GM12873 (cell line): ENCODE data around the gene DUOX2.

ENCODE experiments used
- TF ChIP-seq, protein P1 (sequence below): IDR thresholded peaks from 2 replicates; pipeline ENCODE4 v1.5.1; 2012; ENCODE audit warnings: low read depth, mild to moderate bottlenecking, moderate library complexity, low read length, control low read depth; ENCODE audit not compliant: insufficient read depth; ENCODE audit errors: missing control alignments

DUOX2 gene

DNA sequence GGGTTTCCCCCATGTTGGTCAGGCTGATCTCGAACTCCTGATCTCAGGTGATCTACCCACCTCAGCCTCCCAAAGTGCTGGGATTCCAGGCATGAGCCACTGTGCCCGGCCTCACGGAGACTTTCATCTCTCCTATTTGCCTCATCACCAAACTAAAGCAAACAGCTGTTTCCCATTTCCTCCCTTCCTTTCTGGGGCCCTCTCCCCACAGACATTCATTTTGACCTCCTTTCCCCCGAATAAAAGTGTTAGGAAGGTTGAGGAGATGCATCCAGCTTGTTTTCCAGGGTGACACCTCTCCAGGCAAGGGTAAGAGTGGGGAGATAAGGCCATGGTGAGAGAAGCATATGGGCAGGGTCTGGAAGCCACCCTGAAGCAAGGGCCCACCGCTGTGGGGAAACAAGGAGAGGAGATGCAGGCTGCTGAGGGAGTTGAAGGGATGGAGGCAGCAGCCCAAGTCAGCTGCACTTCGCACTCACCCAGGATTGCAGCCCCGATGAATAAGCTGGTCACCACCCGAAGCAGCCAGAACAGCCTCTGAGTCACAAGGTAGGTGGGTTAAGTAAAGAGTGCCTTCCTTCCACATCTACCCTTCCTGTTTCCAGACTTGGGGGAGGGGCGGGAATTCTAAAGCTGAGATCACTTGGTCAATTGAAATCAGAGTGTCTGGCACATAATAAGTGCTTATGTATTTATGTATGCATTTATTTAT is 7.9 kb upstream of the DUOX2 start:
- TF ChIP-seq, protein P1, sequence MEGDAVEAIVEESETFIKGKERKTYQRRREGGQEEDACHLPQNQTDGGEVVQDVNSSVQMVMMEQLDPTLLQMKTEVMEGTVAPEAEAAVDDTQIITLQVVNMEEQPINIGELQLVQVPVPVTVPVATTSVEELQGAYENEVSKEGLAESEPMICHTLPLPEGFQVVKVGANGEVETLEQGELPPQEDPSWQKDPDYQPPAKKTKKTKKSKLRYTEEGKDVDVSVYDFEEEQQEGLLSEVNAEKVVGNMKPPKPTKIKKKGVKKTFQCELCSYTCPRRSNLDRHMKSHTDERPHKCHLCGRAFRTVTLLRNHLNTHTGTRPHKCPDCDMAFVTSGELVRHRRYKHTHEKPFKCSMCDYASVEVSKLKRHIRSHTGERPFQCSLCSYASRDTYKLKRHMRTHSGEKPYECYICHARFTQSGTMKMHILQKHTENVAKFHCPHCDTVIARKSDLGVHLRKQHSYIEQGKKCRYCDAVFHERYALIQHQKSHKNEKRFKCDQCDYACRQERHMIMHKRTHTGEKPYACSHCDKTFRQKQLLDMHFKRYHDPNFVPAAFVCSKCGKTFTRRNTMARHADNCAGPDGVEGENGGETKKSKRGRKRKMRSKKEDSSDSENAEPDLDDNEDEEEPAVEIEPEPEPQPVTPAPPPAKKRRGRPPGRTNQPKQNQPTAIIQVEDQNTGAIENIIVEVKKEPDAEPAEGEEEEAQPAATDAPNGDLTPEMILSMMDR = no peak

DNA sequence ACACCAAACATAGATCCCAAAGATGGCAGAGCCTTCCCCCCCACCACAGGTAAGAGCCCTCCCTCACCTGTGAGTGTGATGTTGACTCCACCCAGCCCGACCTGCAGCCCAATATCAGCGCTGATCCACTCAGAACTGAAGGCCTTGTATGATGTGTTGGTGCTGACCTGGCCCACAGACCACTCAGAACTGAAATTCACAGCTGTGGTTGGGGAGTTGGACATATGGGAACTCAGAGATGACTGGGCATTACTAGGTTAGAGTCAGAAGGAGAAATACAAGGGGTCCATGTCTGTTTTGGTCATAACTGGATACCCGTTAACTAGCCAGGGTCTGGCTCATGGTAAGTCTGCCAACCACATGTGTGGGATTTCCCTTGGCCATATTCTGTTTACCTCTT is 7.0 kb upstream of the DUOX2 start:
- TF ChIP-seq, protein P1 = no peak

- TF ChIP-seq, protein P1 = no peak
These were observed 6.4 kb upstream of the DUOX2 start for GRCh38 chr15:45120081-45120972.

DNA sequence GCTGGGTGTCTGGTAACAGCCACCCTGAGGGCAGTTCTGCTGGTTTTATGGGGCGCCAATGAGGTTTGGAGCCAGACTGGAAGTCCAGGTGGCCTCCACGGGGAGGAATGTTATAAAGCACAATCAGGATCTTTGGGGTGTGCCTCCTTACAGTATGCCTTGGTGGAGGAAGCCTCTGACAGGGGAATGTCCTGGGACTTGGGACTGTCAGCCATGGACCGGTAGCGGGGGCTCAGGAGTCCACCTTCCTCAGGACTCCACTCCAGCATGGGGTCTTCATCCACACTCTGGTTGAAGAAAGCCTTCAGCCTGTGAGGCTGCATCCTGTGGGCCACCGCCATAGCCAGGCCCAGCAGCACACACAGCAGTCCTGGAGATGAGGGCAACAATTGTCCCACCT is 5.0 kb upstream of the DUOX2 start:
- TF ChIP-seq, protein P1 = no peak

GRCh38 chr15:45118131-45118588 is 4.2 kb upstream of the DUOX2 start:
- TF ChIP-seq, protein P1 = peak; percentile 100

DNA sequence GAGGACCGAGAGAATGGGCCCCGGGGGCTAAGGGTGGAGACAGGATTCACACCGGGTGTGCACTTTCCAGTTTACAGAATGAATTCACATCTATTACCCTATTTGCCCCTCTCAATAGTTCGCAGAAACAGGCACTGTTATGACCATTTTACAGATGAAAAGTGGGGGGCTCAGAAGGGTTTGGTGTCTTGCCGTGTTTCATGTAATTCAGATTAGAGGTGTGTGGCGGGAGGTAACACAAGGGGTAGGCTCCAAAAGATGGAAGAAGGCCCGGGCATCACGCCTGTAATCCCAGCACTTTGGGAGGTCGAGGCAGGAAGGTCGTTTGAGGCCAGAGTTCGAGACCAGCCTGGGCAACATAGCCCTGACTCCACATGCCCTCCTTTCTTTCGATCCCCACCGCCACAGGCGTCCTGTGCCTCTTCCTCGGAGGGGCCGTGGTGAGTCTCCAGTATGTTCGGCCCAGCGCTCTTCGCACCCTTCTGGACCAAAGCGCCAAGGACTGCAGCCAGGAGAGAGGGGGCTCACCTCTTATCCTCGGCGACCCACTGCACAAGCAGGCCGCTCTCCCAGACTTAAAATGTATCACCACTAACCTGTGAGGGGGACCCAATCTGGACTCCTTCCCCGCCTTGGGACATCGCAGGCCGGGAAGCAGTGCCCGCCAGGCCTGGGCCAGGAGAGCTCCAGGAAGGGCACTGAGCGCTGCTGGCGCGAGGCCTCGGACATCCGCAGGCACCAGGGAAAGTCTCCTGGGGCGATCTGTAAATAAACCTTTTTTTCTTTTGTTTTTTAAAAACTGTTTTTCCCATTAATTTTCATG is 3.5 kb upstream of the DUOX2 start:
- TF ChIP-seq, protein P1 = no peak
